ENCODE results near the gene EPHB1.

EPHB1 gene

DNA sequence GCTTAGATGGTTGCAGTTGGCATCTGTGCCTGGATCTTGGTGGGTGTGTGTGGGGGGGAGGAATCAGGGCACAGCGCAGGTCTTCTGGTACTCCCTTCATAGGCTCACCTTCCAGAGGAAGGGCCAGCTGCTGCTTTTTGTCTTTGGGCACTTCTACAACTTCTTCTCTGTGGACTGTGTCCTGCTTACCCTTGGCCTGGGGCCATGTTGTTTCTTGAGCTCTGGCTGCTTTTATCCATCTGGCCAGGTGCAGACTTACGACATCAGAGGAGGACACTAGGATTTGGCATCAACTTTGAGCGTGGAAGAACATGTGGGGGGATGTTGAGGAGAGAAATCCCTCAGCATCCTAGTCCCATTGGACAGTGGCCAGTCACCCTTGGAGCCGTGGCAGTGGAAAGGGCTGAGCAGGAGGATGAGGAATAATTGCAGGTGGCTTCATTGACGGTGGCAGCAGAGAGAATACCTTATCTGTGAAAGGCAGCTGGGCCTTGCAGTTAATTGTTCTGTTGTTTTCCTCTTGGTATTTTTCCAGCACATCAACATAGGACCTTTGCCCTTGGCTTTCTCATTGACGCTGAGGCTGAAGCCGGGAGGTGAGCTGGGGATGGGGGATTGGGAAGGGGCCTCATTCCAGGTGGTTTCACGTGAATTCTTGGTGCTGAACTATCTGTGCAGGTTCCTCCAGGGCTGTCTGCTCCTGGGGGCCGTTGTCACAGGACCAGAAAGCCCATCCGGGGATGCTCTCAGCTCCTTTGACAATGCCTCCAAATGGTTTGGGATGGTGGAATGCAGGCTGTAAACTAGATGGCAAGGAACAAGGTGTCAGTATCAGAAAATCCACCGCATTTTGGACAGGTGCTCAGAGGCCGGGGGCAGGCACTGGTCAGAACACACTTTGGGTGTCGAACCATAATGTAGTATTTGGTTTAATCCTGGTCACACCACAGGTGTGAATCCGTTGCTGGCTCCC is 9.7 kb downstream of the EPHB1 start:
- TF ChIP-seq REST (IDR thresholded peaks at IDR 0.05; ENCODE audit: insufficient read depth in 1 of 2, low read depth in 2 of 2, low read length in 2 of 2) (no peak), SIN3A (IDR thresholded peaks at IDR 0.05; ENCODE audit: borderline replicate concordance, insufficient read depth, low read length) (no peak), FOXP2 (optimal IDR thresholded peaks at IDR 0.05; ENCODE audit: borderline replicate concordance, extremely low read depth, extremely low read length, insufficient read depth) (no peak), TAF1 (IDR thresholded peaks at IDR 0.05; ENCODE audit: borderline replicate concordance, insufficient read depth, low read length) (no peak), POLR2AphosphoS5 (IDR thresholded peaks at IDR 0.05; ENCODE audit: low read depth, low read length) (no peak)

- TF ChIP-seq POLR2AphosphoS5 (IDR thresholded peaks at IDR 0.05; ENCODE audit: low read depth, low read length) = no peak
- no peak for TF ChIP-seq TAF1 (IDR thresholded peaks at IDR 0.05; ENCODE audit: borderline replicate concordance, insufficient read depth, low read length)
- TF ChIP-seq SIN3A (IDR thresholded peaks at IDR 0.05; ENCODE audit: borderline replicate concordance, insufficient read depth, low read length) = no peak
Observed at GRCh38 chr3:134807189-134807588, 12.1 kb downstream of the EPHB1 start.

GRCh38 chr3:134808835-134809234 is 13.8 kb downstream of the EPHB1 start:
- TF ChIP-seq SIN3A (IDR thresholded peaks at IDR 0.05; ENCODE audit: borderline replicate concordance, insufficient read depth, low read length) (no peak), TAF1 (IDR thresholded peaks at IDR 0.05; ENCODE audit: borderline replicate concordance, insufficient read depth, low read length) (no peak), FOXP2 (optimal IDR thresholded peaks at IDR 0.05; ENCODE audit: borderline replicate concordance, extremely low read depth, extremely low read length, insufficient read depth) (no peak), POLR2AphosphoS5 (IDR thresholded peaks at IDR 0.05; ENCODE audit: low read depth, low read length) (no peak), REST (IDR thresholded peaks at IDR 0.05; ENCODE audit: insufficient read depth in 1 of 2, low read depth in 2 of 2, low read length in 2 of 2) (no peak)

DNA sequence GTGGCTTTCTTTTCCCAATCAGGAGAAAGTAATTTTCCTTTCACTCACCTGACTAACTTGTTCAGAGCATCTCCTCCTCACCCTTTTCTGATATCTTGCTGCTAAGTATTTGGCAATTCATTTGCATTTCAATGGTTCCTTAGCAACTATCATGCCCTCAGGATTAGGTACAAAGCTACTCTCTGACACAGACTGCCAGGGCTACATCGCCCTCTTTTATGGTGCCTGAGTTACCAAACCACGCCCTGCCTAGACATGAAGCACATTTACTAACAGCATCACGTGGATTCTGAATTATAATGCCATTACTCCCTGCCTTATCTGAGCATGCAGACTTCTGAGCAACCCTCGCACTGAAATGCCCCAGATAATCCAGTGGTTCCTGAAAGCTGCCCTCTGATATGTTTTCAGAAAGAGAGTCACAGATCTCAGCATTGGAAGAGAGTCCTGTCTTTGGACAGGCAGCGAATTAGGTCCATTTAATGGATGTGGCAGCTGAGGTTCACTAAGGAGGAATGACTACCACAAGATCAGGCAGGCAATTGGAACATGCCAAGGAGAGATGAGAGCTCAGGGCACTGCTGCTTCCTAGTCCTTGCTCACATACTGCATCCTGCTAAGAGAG is 14.5 kb downstream of the EPHB1 start:
- TF ChIP-seq REST (IDR thresholded peaks at IDR 0.05; ENCODE audit: insufficient read depth in 1 of 2, low read depth in 2 of 2, low read length in 2 of 2) (no peak), POLR2AphosphoS5 (IDR thresholded peaks at IDR 0.05; ENCODE audit: low read depth, low read length) (no peak), TAF1 (IDR thresholded peaks at IDR 0.05; ENCODE audit: borderline replicate concordance, insufficient read depth, low read length) (no peak), SIN3A (IDR thresholded peaks at IDR 0.05; ENCODE audit: borderline replicate concordance, insufficient read depth, low read length) (no peak), FOXP2 (optimal IDR thresholded peaks at IDR 0.05; ENCODE audit: borderline replicate concordance, extremely low read depth, extremely low read length, insufficient read depth) (no peak)

DNA sequence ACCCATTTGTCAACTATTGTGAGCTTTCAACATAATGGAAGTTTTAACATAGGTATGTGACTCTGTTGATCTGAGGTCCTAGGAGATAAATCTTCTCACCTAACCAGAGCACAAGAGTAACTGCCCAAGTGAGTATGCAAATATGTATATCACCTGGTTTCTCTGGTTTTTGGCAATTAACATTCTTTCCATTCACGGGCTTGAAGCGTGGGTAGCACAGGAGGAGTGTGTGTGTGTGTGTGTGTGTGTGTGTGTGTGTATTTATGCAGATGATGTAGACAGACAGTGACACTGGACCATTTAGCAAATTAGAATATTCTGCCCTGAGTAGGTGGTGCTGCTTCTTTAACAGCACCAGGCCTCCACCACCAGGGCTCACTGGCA is 15.0 kb downstream of the EPHB1 start:
- TF ChIP-seq POLR2AphosphoS5 (IDR thresholded peaks at IDR 0.05; ENCODE audit: low read depth, low read length) (no peak), TAF1 (IDR thresholded peaks at IDR 0.05; ENCODE audit: borderline replicate concordance, insufficient read depth, low read length) (no peak), SIN3A (IDR thresholded peaks at IDR 0.05; ENCODE audit: borderline replicate concordance, insufficient read depth, low read length) (no peak), FOXP2 (optimal IDR thresholded peaks at IDR 0.05; ENCODE audit: borderline replicate concordance, extremely low read depth, extremely low read length, insufficient read depth) (no peak), REST (IDR thresholded peaks at IDR 0.05; ENCODE audit: insufficient read depth in 1 of 2, low read depth in 2 of 2, low read length in 2 of 2) (no peak)

All from PFSK-1 (cell line).